ENCODE data around the gene PSMG2. TPM values are rescaled to one million over a fixed set of nuclear protein-coding genes. Genes with fewer than 3 reads are reported as not detected.
A peak's percentile ranks its signal among the peaks of the same experiment; 100 is the strongest.

Gene PSMG2
- total and polyA plus RNA-seq, 2 of the 4 experiments (the other 2 are of a cell fraction) = 34.4 to 59.5 TPM

- TSS peak; percentile 49 for BruUV-seq (replicated peaks)
- dilution Hi-C loops (cut with HindIII; ENCODE audit: low sequenced_read_pairs, unreplicated experiment) (no loop called here), in situ Hi-C loops (cut with MboI; ENCODE audit: low sequenced_read_pairs) (no loop called here), intact Hi-C loops (cut with micrococcal nuclease) (no loop called here)
- H3K4me1 ChIP-seq (ENCODE audit: control insufficient read depth, insufficient read depth, low read length) = peaks cover 4% of the 10 kb centered on the region; the same call in 1 of the 2 replicates
- H3K14ac ChIP-seq (replicated peaks; ENCODE audit: low read depth, low read length) = no peak overlapping the region
- H3K36me3 ChIP-seq (ENCODE audit: control insufficient read depth, insufficient read depth, low read length) = peaks cover 9% of the 10 kb centered on the region
- no peak overlapping the region for H2AK9ac ChIP-seq (replicated peaks; ENCODE audit: low read depth, low read length, poor library complexity)
- TF ChIP-seq CEBPB (IDR thresholded peaks at IDR 0.05; ENCODE audit: low read depth, low read length) = no peak
- TF ChIP-seq USF2 (IDR thresholded peaks at IDR 0.05; ENCODE audit: low read depth, low read length) = no peak
- TF ChIP-seq SMC3 (IDR thresholded peaks at IDR 0.05; ENCODE audit: low read depth, low read length) = no peak
- no peak for TF ChIP-seq MAZ (IDR thresholded peaks at IDR 0.05; ENCODE audit: borderline replicate concordance, low read depth, low read length)
- TF ChIP-seq CHD1 (IDR thresholded peaks at IDR 0.05; ENCODE audit: low read depth, low read length) = no peak
- TF ChIP-seq ELK1 (IDR thresholded peaks at IDR 0.05; ENCODE audit: borderline replicate concordance, low read depth, low read length) = no peak
- TF ChIP-seq RFX5 (IDR thresholded peaks at IDR 0.05; ENCODE audit: low read depth, low read length) = no peak
- no peak for TF ChIP-seq NFE2L2 (IDR thresholded peaks at IDR 0.05; ENCODE audit: low read depth, low read length)
- no peak for TF ChIP-seq POLR2A (IDR thresholded peaks at IDR 0.05; ENCODE audit: low read depth, low read length)
- no peak for TF ChIP-seq MXI1 (IDR thresholded peaks at IDR 0.05; ENCODE audit: borderline replicate concordance, low read depth, low read length)
- TF ChIP-seq BHLHE40 (IDR thresholded peaks at IDR 0.05; ENCODE audit: low read depth, low read length) = no peak
- TF ChIP-seq RAD21 (IDR thresholded peaks at IDR 0.05; ENCODE audit: low read length) = no peak
- TF ChIP-seq MAFK (IDR thresholded peaks at IDR 0.05; ENCODE audit: low read depth, low read length) = no peak
- no peak for TF ChIP-seq FOS (IDR thresholded peaks at IDR 0.05; ENCODE audit: low read depth, low read length)
- TF ChIP-seq RCOR1 (IDR thresholded peaks at IDR 0.05; ENCODE audit: insufficient replicate concordance, low read length) = no peak
- TF ChIP-seq CTCF (conservative IDR thresholded peaks at IDR 0.05; ENCODE audit: low read depth, low read length) = no peak
- peak overlapping the region; percentile 2; the same call in 1 of the 2 replicates for H3K23ac ChIP-seq (ENCODE audit: low read depth, low read length)
- no peak overlapping the region for H2BK15ac ChIP-seq (ENCODE audit: low read depth, low read length)
- H3K27me3 ChIP-seq (ENCODE audit: control insufficient read depth, insufficient read depth, low read length) = no peaks in the 10 kb centered on the region
- DNase-seq (peak; percentile 46), ATAC-seq (ENCODE audit: low read depth) (no peak)
- peak overlapping the region; percentile 95 for H3K9ac ChIP-seq (ENCODE audit: low read depth, low read length)
- no peaks in the 10 kb centered on the region; the same call in 1 of the 2 replicates for H4K20me1 ChIP-seq (ENCODE audit: insufficient read depth, low read length)
- no peak overlapping the region for H2BK20ac ChIP-seq (ENCODE audit: low read depth, low read length)
- H4K91ac ChIP-seq (ENCODE audit: insufficient read depth, low read depth, low read length) = no peak overlapping the region
- no peak overlapping the region for H2AFZ ChIP-seq (replicated peaks; ENCODE audit: low read length, poor library complexity)
- H3K18ac ChIP-seq (ENCODE audit: low read depth, low read length) = no peak overlapping the region
- peaks cover 21 to 37% of the 10 kb centered on the region in 2 experiments for H3K79me1 ChIP-seq (ENCODE audit: low read depth in 1 of 2, low read length in 2 of 2)
- 0% methylated on average over 1 of the region's 2 CpGs; no CpG with 5 or more reads in 1 of the 2 experiments for WGBS, 2 experiments (ENCODE audit: extremely low coverage in 2 of 2, insufficient read length in 1 of 2)
- H3K4me3 ChIP-seq (ENCODE audit: insufficient read depth, low read depth, low read length) = peak overlapping the region; percentile 89
- ChIA-PET POLR2A (ENCODE audit: unreplicated experiment) (interaction anchor here (0.6 kb wide), 1 partner anchor 16 kb away, joined by 4 read pairs; no protein-coding TSS in a partner anchor), CTCF (interaction anchor here (1.4 kb wide), 1 partner anchor 313 kb away, joined by 3 read pairs; no protein-coding TSS in a partner anchor)
- H3K56ac ChIP-seq (ENCODE audit: extremely low read depth, insufficient read depth, low read length) = no peak overlapping the region
- H4K8ac ChIP-seq (ENCODE audit: low read depth in 2 of 2, low read length in 2 of 2) = no peak overlapping the region; a peak in 1 of 4 replicates
- no peak overlapping the region for H2BK120ac ChIP-seq (ENCODE audit: low read depth, low read length)
- no peak overlapping the region for H2BK5ac ChIP-seq (ENCODE audit: low read depth, low read length, poor library complexity, severe bottlenecking)
- no peaks in the 10 kb centered on the region for H3K9me3 ChIP-seq (ENCODE audit: control insufficient read depth, insufficient read depth, low read length)
- H3K4me2 ChIP-seq (ENCODE audit: low read depth, low read length) = peak overlapping the region; percentile 97
- H2AK5ac ChIP-seq (ENCODE audit: low read depth, low read length) = no peak overlapping the region
- H4K5ac ChIP-seq (ENCODE audit: low read depth, low read length) = no peak overlapping the region
- no peaks in the 10 kb centered on the region for H3K9me1 ChIP-seq (ENCODE audit: insufficient read depth, low read length)
- H3K4ac ChIP-seq (ENCODE audit: low read depth, low read length) = no peak overlapping the region; the same call in 1 of the 2 replicates
- H3K27ac ChIP-seq (ENCODE audit: insufficient read depth, low read length) = no peak overlapping the region
Observed at GRCh38 chr18:12703664-12704063, 822 bp downstream of the PSMG2 start.

All from IMR-90 (cell line).